ENCODE measurements around the gene TRAF5.
"Not testable (repeated sequence)": the region's sequence is repeated elsewhere in the genome, so short reads cannot be mapped to it uniquely, and the experiment has no call there.

DNA sequence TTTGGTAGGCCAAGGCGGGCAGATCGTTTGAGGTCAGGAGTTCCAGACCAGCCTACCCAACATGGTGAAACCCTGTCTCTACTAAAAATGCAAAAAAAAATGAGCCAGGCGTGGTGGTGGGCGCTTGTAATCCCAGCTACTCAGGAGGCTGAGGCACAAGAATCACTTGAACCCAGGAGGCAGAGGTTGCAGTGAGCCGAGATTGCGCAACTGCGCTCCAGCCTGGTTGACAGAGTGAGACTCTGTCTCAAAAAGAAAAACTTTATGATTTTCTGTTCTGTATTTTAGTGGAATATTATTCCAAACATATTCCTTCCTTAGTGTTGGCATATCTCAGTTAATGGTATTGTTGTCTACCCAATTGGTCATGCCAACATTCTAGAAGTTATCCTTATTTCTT is 64.2 kb downstream of the TRAF5 start:
- TF ChIP-seq, protein P1, sequence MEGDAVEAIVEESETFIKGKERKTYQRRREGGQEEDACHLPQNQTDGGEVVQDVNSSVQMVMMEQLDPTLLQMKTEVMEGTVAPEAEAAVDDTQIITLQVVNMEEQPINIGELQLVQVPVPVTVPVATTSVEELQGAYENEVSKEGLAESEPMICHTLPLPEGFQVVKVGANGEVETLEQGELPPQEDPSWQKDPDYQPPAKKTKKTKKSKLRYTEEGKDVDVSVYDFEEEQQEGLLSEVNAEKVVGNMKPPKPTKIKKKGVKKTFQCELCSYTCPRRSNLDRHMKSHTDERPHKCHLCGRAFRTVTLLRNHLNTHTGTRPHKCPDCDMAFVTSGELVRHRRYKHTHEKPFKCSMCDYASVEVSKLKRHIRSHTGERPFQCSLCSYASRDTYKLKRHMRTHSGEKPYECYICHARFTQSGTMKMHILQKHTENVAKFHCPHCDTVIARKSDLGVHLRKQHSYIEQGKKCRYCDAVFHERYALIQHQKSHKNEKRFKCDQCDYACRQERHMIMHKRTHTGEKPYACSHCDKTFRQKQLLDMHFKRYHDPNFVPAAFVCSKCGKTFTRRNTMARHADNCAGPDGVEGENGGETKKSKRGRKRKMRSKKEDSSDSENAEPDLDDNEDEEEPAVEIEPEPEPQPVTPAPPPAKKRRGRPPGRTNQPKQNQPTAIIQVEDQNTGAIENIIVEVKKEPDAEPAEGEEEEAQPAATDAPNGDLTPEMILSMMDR (IDR thresholded peaks at IDR 0.05), result not testable (repeated sequence)
- TF ChIP-seq, protein P2, sequence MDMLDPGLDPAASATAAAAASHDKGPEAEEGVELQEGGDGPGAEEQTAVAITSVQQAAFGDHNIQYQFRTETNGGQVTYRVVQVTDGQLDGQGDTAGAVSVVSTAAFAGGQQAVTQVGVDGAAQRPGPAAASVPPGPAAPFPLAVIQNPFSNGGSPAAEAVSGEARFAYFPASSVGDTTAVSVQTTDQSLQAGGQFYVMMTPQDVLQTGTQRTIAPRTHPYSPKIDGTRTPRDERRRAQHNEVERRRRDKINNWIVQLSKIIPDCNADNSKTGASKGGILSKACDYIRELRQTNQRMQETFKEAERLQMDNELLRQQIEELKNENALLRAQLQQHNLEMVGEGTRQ (CRISPR knock-in tag; IDR thresholded peaks at IDR 0.05), result not testable (repeated sequence)
- TF ChIP-seq, protein P3, sequence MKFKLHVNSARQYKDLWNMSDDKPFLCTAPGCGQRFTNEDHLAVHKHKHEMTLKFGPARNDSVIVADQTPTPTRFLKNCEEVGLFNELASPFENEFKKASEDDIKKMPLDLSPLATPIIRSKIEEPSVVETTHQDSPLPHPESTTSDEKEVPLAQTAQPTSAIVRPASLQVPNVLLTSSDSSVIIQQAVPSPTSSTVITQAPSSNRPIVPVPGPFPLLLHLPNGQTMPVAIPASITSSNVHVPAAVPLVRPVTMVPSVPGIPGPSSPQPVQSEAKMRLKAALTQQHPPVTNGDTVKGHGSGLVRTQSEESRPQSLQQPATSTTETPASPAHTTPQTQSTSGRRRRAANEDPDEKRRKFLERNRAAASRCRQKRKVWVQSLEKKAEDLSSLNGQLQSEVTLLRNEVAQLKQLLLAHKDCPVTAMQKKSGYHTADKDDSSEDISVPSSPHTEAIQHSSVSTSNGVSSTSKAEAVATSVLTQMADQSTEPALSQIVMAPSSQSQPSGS (CRISPR knock-in tag; IDR thresholded peaks at IDR 0.05; ENCODE audit: borderline replicate concordance, low read depth), result not testable (repeated sequence)
- TF ChIP-seq, protein P4, sequence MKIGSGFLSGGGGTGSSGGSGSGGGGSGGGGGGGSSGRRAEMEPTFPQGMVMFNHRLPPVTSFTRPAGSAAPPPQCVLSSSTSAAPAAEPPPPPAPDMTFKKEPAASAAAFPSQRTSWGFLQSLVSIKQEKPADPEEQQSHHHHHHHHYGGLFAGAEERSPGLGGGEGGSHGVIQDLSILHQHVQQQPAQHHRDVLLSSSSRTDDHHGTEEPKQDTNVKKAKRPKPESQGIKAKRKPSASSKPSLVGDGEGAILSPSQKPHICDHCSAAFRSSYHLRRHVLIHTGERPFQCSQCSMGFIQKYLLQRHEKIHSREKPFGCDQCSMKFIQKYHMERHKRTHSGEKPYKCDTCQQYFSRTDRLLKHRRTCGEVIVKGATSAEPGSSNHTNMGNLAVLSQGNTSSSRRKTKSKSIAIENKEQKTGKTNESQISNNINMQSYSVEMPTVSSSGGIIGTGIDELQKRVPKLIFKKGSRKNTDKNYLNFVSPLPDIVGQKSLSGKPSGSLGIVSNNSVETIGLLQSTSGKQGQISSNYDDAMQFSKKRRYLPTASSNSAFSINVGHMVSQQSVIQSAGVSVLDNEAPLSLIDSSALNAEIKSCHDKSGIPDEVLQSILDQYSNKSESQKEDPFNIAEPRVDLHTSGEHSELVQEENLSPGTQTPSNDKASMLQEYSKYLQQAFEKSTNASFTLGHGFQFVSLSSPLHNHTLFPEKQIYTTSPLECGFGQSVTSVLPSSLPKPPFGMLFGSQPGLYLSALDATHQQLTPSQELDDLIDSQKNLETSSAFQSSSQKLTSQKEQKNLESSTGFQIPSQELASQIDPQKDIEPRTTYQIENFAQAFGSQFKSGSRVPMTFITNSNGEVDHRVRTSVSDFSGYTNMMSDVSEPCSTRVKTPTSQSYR (CRISPR knock-in tag; IDR thresholded peaks at IDR 0.05), result not testable (repeated sequence)
